ENCODE results near the gene SP140. TPM values are rescaled to one million over a fixed set of nuclear protein-coding genes. Genes with fewer than 3 reads are reported as not detected.

SP140 gene
- total and polyA plus RNA-seq, 2 of the 13 experiments (the other 11 are each of a cell fraction or from before 2014, with no cell fraction given), result 0.57 to 0.80 TPM

- TF ChIP-seq CSRNP1 (CRISPR knock-in tag; IDR thresholded peaks at IDR 0.05) (peak; percentile 78), MXI1 (IDR thresholded peaks at IDR 0.05; ENCODE audit: borderline replicate concordance, low read depth, low read length) (peak; percentile 85; the same call in 2 of the 3 replicates), MIXL1 (CRISPR knock-in tag; IDR thresholded peaks at IDR 0.05) (peak; percentile 60; the same call in 1 of the 2 replicates), ZNF768 (CRISPR knock-in tag; IDR thresholded peaks at IDR 0.05) (0 out of 2 replicates have a peak, but pooled peaks have one; percentile 68), MAZ (IDR thresholded peaks at IDR 0.05; ENCODE audit: borderline replicate concordance, low read depth, low read length) (no peak), MAZ (CRISPR knock-in tag; IDR thresholded peaks at IDR 0.05; ENCODE audit: low read depth) (peak; percentile 58; the same call in 1 of the 2 replicates), ZNF460 (CRISPR knock-in tag; IDR thresholded peaks at IDR 0.05; ENCODE audit: borderline replicate concordance) (no peak), ZBED4 (CRISPR knock-in tag; IDR thresholded peaks at IDR 0.05; ENCODE audit: borderline replicate concordance) (peak; percentile 29; the same call in 1 of the 2 replicates), JUNB (CRISPR knock-in tag; IDR thresholded peaks at IDR 0.05; ENCODE audit: borderline replicate concordance) (peak; percentile 25; the same call in 1 of the 2 replicates), FLYWCH1 (CRISPR knock-in tag; IDR thresholded peaks at IDR 0.05) (no peak), FOSL1 (CRISPR knock-in tag; IDR thresholded peaks at IDR 0.05; ENCODE audit: borderline replicate concordance) (peak; percentile 77; the same call in 1 of the 2 replicates), ZNF143 (CRISPR knock-in tag; IDR thresholded peaks at IDR 0.05) (peak; percentile 51; the same call in 1 of the 2 replicates), MTF1 (CRISPR knock-in tag; IDR thresholded peaks at IDR 0.05) (no peak), ZFY (CRISPR knock-in tag; IDR thresholded peaks at IDR 0.05) (peak; percentile 99), ZBTB4 (CRISPR knock-in tag; IDR thresholded peaks at IDR 0.05; ENCODE audit: borderline replicate concordance) (0 out of 2 replicates have a peak, but pooled peaks have one; percentile 64), FOXK2 (IDR thresholded peaks at IDR 0.05) (0 out of 2 replicates have a peak, but pooled peaks have one; percentile 32), XBP1 (CRISPR knock-in tag; IDR thresholded peaks at IDR 0.05) (no peak), RARG (CRISPR knock-in tag; IDR thresholded peaks at IDR 0.05; ENCODE audit: low read depth) (no peak), ARNTL (CRISPR knock-in tag; IDR thresholded peaks at IDR 0.05) (no peak), STAT5B (CRISPR knock-in tag; IDR thresholded peaks at IDR 0.05) (0 out of 2 replicates have a peak, but pooled peaks have one; percentile 60)
Measured at GRCh38 chr2:230326453-230327417, 101.2 kb downstream of the SP140 start, which contains the start of gene SP140L (continued).
